ENCODE measurements around the gene TRIM72.
A peak's percentile ranks its signal among the peaks of the same experiment; 100 is the strongest.
"Not testable (repeated sequence)": the region's sequence is repeated elsewhere in the genome, so short reads cannot be mapped to it uniquely, and the experiment has no call there.

The TRIM72 gene

DNA sequence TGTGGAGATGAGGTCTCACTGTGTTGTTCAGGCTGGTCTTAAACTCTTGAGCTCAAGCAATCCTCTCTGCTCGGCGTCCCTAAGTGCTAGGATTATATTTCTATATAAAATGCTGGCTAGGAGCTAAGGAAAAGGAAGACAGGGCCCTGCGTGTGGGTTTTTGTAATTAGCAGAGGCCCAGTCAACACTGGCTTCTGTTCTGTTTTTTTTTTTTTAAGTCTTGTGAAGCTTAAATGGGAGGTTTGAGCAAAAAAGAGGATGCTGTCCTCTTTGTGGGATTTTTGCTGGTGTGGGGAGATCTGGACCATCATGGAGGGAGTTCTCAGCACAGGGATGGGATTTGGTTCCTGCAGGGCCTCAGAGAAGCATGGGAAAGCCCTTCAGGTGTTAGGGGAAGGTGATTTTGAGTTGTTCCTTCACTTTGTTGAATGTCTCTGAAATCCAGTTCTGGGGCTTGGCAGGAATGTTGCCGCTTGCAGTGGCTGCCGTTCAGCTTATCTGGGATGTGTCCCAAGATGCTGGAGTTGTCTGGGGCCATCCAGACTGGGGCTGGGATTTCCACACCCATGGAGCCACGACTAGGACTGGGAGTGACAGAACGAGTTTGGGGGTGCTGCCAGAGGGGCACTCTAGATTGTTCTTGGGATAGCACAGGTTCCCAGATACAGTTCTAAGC lies 15.6 kb upstream of the TRIM72 start:
- TF ChIP-seq, protein P1, sequence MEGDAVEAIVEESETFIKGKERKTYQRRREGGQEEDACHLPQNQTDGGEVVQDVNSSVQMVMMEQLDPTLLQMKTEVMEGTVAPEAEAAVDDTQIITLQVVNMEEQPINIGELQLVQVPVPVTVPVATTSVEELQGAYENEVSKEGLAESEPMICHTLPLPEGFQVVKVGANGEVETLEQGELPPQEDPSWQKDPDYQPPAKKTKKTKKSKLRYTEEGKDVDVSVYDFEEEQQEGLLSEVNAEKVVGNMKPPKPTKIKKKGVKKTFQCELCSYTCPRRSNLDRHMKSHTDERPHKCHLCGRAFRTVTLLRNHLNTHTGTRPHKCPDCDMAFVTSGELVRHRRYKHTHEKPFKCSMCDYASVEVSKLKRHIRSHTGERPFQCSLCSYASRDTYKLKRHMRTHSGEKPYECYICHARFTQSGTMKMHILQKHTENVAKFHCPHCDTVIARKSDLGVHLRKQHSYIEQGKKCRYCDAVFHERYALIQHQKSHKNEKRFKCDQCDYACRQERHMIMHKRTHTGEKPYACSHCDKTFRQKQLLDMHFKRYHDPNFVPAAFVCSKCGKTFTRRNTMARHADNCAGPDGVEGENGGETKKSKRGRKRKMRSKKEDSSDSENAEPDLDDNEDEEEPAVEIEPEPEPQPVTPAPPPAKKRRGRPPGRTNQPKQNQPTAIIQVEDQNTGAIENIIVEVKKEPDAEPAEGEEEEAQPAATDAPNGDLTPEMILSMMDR (IDR thresholded peaks at IDR 0.05; ENCODE audit: insufficient read depth, low read depth, low read length, missing control alignments) = no peak
- H3K4me3 ChIP-seq (ENCODE audit: low read length) = no peak overlapping the region
- no peak for DNase-seq (ENCODE audit: low read depth)

DNA sequence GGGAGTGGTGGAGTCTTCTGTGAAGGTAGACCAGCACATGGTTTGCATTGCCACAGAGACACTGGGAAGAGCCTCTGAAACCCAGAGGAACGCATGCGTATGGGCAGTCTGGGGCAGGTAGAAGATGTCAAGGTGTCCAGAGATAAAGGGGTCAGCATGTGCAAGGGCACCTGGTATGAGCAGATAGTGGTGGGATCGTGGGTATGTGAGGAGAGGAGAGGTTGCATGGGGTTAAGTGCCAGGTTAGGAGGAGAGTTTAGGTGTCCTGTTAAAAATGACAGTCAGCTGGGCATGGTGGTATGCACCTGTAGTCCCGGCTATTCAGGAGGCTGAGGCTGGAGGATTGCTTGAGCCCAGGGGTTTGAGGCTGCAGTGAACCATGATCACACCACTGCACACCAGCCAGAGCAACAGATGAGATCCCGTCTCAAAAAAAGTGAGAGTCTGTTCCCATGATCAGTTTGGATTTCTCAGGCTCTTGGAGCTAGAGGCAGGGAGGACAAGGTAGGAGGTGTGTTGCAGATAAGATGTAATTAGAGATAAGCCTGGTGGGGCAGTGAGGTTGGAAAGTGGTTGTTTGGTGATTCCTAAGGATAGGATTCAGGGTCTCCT lies 14.4 kb upstream of the TRIM72 start:
- H3K4me3 ChIP-seq (ENCODE audit: low read length) = no peak overlapping the region
- no peak for DNase-seq (ENCODE audit: low read depth)
- TF ChIP-seq, protein P1 (IDR thresholded peaks at IDR 0.05; ENCODE audit: insufficient read depth, low read depth, low read length, missing control alignments) = no peak

DNA sequence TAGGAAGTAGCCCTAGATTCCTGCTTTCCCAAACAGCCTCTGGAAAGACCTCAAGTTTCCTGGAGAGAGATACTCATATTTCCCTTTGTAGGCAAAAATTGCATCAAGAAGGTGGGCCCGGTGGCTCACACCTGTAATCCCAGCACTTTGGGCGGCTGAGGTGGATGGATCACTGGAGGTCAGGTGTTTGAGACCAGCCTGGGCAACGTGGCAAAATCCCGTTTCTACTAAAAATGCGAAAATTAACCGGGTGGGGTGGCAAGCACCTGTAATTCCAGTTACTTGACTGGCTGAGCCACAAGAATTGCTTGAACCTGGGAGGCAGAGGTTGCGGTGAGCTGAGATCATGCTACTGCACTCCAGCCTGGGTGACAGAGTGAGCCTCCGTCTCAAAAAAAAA lies 13.8 kb upstream of the TRIM72 start:
- not testable (repeated sequence) for DNase-seq (ENCODE audit: low read depth); H3K4me3 ChIP-seq (ENCODE audit: low read length)

DNA sequence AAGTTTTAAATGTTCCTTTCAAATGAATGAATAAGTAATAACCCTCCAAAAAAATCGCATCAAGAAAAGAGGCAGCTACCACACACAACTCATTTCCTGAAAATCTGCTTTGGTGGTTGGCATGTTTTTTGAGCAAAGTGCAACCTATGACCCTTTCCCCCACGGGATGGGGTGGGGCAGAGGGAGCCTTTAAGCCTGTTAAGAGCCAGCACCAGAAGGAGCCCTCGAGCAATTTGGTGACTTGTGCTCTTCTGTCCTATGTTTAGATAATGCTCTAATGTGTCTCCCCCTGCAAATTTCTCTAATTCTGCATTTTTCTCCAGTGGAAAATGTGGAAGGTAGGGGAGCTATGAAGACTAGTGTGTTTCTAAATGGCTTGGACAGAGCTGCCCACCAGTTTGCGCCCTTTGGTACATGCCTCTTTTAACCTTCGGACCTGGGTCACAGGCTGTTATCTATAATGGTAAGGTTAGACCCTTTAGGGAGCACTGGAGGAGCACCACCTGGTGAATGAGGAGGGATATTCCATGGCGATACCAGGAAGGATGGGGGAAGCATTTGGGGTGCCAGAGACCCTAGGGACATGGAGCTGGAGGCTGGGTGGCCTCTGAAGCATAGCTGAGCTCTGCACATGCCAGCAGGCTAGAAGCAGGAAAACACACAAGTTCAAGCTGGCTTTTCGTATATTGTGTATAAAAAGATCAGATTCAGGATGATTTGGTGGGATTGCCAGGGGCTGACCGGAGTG lies 12.9 kb upstream of the TRIM72 start:
- DNase-seq (ENCODE audit: low read depth) = peak; percentile 41
- H3K4me3 ChIP-seq (ENCODE audit: low read length) = peak overlapping the region; percentile 56

DNA sequence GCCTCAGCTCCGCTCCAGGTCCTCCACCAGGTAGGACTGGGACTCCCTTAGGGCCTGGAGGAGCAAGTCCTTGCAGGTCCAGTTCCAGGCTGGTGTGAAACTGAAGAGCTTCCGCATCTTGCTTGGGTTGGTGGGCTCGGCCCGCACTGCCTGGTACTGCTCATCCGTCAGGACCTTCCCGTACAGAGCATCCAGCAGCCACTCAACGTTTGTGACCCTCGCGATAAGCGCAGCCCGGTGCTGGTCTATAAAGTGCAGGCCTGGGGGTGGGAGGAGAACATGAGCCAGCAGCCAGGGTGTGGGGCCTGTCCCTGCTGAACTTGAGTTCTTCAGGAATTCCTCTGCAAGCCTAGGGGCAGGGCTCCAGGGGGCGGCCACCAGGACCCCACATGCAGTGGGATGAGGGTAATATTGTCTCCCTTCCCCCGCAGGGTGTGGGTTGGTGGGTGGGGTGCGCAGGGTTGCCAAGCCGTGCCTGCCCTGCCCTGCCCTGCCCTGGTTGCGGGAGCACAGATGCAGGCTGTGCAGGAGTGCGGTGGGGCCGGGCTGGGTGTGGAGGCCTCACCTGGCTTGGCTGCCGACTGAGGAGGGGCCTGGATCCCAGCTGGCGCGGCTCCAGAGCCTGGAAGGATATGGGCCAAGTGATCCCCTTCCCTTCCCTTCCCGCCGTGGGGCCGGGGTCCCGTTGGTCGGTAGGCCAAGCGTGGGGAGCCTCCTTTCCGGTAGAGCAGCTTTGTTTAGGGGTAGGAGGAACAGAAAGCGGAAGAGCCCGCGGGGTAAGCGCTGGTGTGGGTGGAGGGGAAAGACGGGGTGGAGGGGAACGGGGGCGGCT lies 12.1 kb upstream of the TRIM72 start:
- H3K4me3 ChIP-seq (ENCODE audit: low read length) = peak overlapping the region; percentile 56
- peak; percentile 58 for DNase-seq (ENCODE audit: low read depth)
- TF ChIP-seq, protein P1 (IDR thresholded peaks at IDR 0.05; ENCODE audit: insufficient read depth, low read depth, low read length, missing control alignments) = no peak

More for the DNA sequence above, 12.9 kb upstream of the TRIM72 start:
- TF ChIP-seq, protein P1 (IDR thresholded peaks at IDR 0.05; ENCODE audit: insufficient read depth, low read depth, low read length, missing control alignments) = no peak

DNA sequence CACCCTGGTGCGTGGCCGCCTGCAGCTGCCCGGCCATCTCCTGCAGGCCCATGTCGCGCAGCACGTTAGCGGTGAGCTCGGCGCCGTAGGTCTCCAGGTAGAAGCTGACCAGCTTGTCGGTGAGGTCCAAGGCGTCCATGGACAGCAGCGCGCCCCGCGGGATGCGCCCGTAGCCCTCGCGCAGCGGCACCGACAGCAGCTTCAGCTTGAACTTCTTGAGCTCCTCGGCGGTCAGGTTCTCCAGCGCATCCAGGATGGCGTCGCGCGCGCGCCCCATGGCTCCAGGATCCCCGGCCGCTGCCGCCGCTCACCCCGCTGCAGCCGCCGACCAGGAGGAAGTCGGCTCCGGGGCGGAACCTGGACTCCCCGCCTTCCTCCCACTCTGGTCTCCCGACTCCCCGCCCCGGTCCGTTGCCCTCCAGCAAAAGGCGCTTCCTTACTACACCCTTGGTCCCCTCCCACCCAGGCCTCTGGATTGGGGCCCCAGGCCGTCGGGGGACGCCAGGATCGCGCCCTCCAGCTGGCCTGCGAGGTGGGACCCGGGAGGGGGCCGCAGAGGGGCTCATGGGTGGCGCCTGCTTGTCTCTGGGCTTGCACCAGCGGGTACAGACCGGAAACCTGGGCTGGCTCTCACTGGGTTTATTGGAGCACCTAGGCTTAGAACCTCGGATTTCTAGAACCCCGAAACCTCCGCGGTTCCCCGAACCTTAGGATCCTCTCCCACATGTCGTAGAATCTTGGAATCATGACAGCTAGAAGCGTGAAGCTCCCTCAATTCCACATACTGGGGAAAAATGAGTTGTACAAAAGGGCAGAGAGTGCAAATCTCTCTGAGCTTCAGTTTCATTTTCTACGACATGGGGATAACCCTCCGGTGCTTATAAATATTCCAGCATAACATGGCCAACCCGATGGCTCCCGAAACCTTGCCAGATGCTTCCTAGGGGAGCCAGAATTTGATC lies 11.2 kb upstream of the TRIM72 start, which contains the start of gene PYCARD:
Gene PYCARD, minus strand, starts transcription at position 347 of the 962 bp plus-strand sequence. Its CDS starts 70 bp downstream, at position 277.
- peak within 1 kb of the TSS; percentile 56 for H3K4me3 ChIP-seq (ENCODE audit: low read length)
- peak; percentile 49 for DNase-seq (ENCODE audit: low read depth)

More for the DNA sequence above, 11.2 kb upstream of the TRIM72 start, which contains the start of gene PYCARD:
- TF ChIP-seq, protein P1 (IDR thresholded peaks at IDR 0.05; ENCODE audit: insufficient read depth, low read depth, low read length, missing control alignments) = no peak

Data from epithelial cell of esophagus (primary cell).